IMR-90 (cell line): Measurements from ENCODE around the gene MREG. TPM values are rescaled to one million over a fixed set of nuclear protein-coding genes. Genes with fewer than 3 reads are reported as not detected.

ENCODE experiments used
- ATAC-seq: fragments of 200-7000 bp; cut with Tn5 transposase; 2 replicates; pipeline ENCODE4 v1.9.1; 2020; ENCODE audit warnings: low read depth, mild to moderate bottlenecking, moderate library complexity
- BruUV-seq: library from RNA; stranded (reverse); fragments of 400-500 nt; replicated peaks from 2 replicates; lab custom pipeline; 2021; lab: Mats Ljungman, UMichigan
- CTCF ChIA-PET: fragments of 300-600 bp; formaldehyde crosslinking; extraction: SDS; loops from one replicate; lab custom pipeline; 2021; ENCODE audit warnings: antibody characterized with exemption; lab: Yijun Ruan, JAX
- POLR2A ChIA-PET: fragments of 300-600 bp; sonication (Branson Sonifier 250); formaldehyde crosslinking; loops from one replicate; lab custom pipeline; 2022; ENCODE audit warnings: antibody characterized with exemption; ENCODE audit not compliant: unreplicated experiment; lab: Charles Lee
- DNase-seq: peaks from one replicate; pipeline ENCODE4 v3.0.0; 2013
- H2AFZ ChIP-seq: replicated peaks from 2 replicates; pipeline ENCODE3; 2013; ENCODE audit warnings: low read length, mild to moderate bottlenecking; ENCODE audit not compliant: poor library complexity
- H2AK5ac ChIP-seq: 2 replicates; pipeline ENCODE4 v1.6.1; 2013; ENCODE audit warnings: low read depth, low read length, inconsistent platforms
- H2AK9ac ChIP-seq: replicated peaks from 2 replicates; pipeline ENCODE3; 2013; ENCODE audit warnings: mild to moderate bottlenecking, low read depth, low read length, moderate library complexity; ENCODE audit not compliant: poor library complexity
- H2BK120ac ChIP-seq: 2 replicates; pipeline ENCODE4 v1.6.1; 2013; ENCODE audit warnings: low read depth, low read length, inconsistent platforms
- H2BK15ac ChIP-seq: 3 replicates; pipeline ENCODE4 v1.6.1; 2013; ENCODE audit warnings: low read depth, low read length, inconsistent platforms
- H2BK20ac ChIP-seq: 2 replicates; pipeline ENCODE4 v1.6.1; 2013; ENCODE audit warnings: low read depth, mild to moderate bottlenecking, inconsistent platforms, low read length, moderate library complexity
- H2BK5ac ChIP-seq: 2 replicates; pipeline ENCODE4 v1.6.1; 2013; ENCODE audit warnings: mild to moderate bottlenecking, low read depth, low read length, inconsistent platforms; ENCODE audit not compliant: poor library complexity, severe bottlenecking
- H3K14ac ChIP-seq: replicated peaks from 2 replicates; pipeline ENCODE4 v1.6.1; 2013; ENCODE audit warnings: low read depth, low read length, inconsistent platforms
- H3K18ac ChIP-seq: 2 replicates; pipeline ENCODE4 v1.6.1; 2013; ENCODE audit warnings: low read depth, low read length, control low read depth
- H3K23ac ChIP-seq: 2 replicates; pipeline ENCODE4 v1.6.1; 2013; ENCODE audit warnings: low read depth, low read length, inconsistent platforms
- H3K27ac ChIP-seq: 2 replicates; pipeline ENCODE4 v1.5.1; 2013; ENCODE audit warnings: mild to moderate bottlenecking, control low read depth, low read length; ENCODE audit not compliant: insufficient read depth
- H3K27me3 ChIP-seq: 2 replicates; pipeline ENCODE4 v1.6.1; 2013; ENCODE audit warnings: low read length; ENCODE audit not compliant: control insufficient read depth, insufficient read depth
- H3K36me3 ChIP-seq: 2 replicates; pipeline ENCODE4 v1.6.1; 2013; ENCODE audit warnings: low read length, mixed read lengths; ENCODE audit not compliant: control insufficient read depth, insufficient read depth
- H3K4ac ChIP-seq: 2 replicates; pipeline ENCODE4 v1.6.1; 2013; ENCODE audit warnings: low read depth, low read length, inconsistent platforms
- H3K4me1 ChIP-seq: 2 replicates; pipeline ENCODE4 v1.6.1; 2013; ENCODE audit warnings: low read length, mixed read lengths; ENCODE audit not compliant: control insufficient read depth, insufficient read depth
- H3K4me2 ChIP-seq: 2 replicates; pipeline ENCODE4 v1.6.1; 2013; ENCODE audit warnings: low read depth, mild to moderate bottlenecking, control low read depth, low read length, moderate library complexity
- H3K4me3 ChIP-seq: 2 replicates; pipeline ENCODE4 v1.5.1; 2013; ENCODE audit warnings: low read depth, mild to moderate bottlenecking, control low read depth, low read length, moderate library complexity; ENCODE audit not compliant: insufficient read depth
- H3K56ac ChIP-seq: 2 replicates; pipeline ENCODE4 v1.6.1; 2013; ENCODE audit warnings: low read length, inconsistent platforms; ENCODE audit not compliant: insufficient read depth; ENCODE audit errors: extremely low read depth
- H3K79me1 ChIP-seq, 2 experiments: 2 replicates each; pipeline ENCODE4 v1.6.1; 2013; ENCODE audit warnings: low read length in 2 of 2, inconsistent platforms in 1 of 2, low read depth in 1 of 2
- H3K9ac ChIP-seq: 2 replicates; pipeline ENCODE4 v1.6.1; 2013; ENCODE audit warnings: low read depth, low read length, control low read depth
- H3K9me1 ChIP-seq: 2 replicates; pipeline ENCODE4 v1.6.1; 2013; ENCODE audit warnings: low read length, inconsistent platforms; ENCODE audit not compliant: insufficient read depth
- H3K9me3 ChIP-seq: 2 replicates; pipeline ENCODE4 v1.6.1; 2013; ENCODE audit warnings: low read length; ENCODE audit not compliant: control insufficient read depth, insufficient read depth
- H4K20me1 ChIP-seq: 2 replicates; pipeline ENCODE4 v1.6.1; 2013; ENCODE audit warnings: low read length, inconsistent platforms; ENCODE audit not compliant: insufficient read depth
- H4K5ac ChIP-seq: 2 replicates; pipeline ENCODE4 v1.6.1; 2013; ENCODE audit warnings: mild to moderate bottlenecking, low read depth, low read length, control low read depth
- H4K8ac ChIP-seq, 2 experiments: 2 replicates each; pipeline ENCODE4 v1.6.1; 2013; ENCODE audit warnings: low read depth in 2 of 2, low read length in 2 of 2, control low read depth in 1 of 2, inconsistent platforms in 1 of 2
- H4K91ac ChIP-seq: 2 replicates; pipeline ENCODE4 v1.6.1; 2013; ENCODE audit warnings: low read depth, low read length, inconsistent platforms; ENCODE audit not compliant: insufficient read depth
- BHLHE40 ChIP-seq: fragments of 150-350 bp; IDR thresholded peaks from 2 replicates; pipeline ENCODE4 v1.6.1; 2016; ENCODE audit warnings: mild to moderate bottlenecking, low read depth, low read length
- CEBPB ChIP-seq: IDR thresholded peaks from 2 replicates; pipeline ENCODE4 v1.6.1; 2012; ENCODE audit warnings: low read depth, low read length, improper control_type of control experiment
- CHD1 ChIP-seq: IDR thresholded peaks from 2 replicates; pipeline ENCODE4 v1.6.1; 2012; ENCODE audit warnings: low read depth, low read length, improper control_type of control experiment
- ELK1 ChIP-seq: fragments of 150-350 bp; IDR thresholded peaks from 2 replicates; pipeline ENCODE4 v1.6.1; 2016; ENCODE audit warnings: low read depth, mild to moderate bottlenecking, low read length, moderate library complexity, borderline replicate concordance
- FOS ChIP-seq: fragments of 150-350 bp; IDR thresholded peaks from 2 replicates; pipeline ENCODE4 v1.6.1; 2016; ENCODE audit warnings: low read depth, low read length
- MAFK ChIP-seq: IDR thresholded peaks from 2 replicates; pipeline ENCODE4 v1.6.1; 2012; ENCODE audit warnings: low read depth, low read length, improper control_type of control experiment
- MAZ ChIP-seq: IDR thresholded peaks from 2 replicates; pipeline ENCODE4 v1.6.1; 2012; ENCODE audit warnings: low read depth, mild to moderate bottlenecking, low read length, improper control_type of control experiment, moderate library complexity, borderline replicate concordance
- MXI1 ChIP-seq: IDR thresholded peaks from 2 replicates; pipeline ENCODE4 v1.6.1; 2012; ENCODE audit warnings: low read depth, mild to moderate bottlenecking, low read length, moderate library complexity, borderline replicate concordance
- NFE2L2 ChIP-seq: fragments of 150-350 bp; IDR thresholded peaks from 2 replicates; pipeline ENCODE4 v1.6.1; 2016; ENCODE audit warnings: low read depth, mild to moderate bottlenecking, low read length
- POLR2A ChIP-seq: IDR thresholded peaks from 2 replicates; pipeline ENCODE4 v1.6.1; 2012; ENCODE audit warnings: mild to moderate bottlenecking, low read depth, low read length
- RAD21 ChIP-seq: IDR thresholded peaks from 2 replicates; pipeline ENCODE4 v1.6.1; 2012; ENCODE audit warnings: low read length, improper control_type of control experiment
- RCOR1 ChIP-seq: IDR thresholded peaks from 2 replicates; pipeline ENCODE4 v1.6.1; 2012; ENCODE audit warnings: mild to moderate bottlenecking, low read length, improper control_type of control experiment; ENCODE audit not compliant: insufficient replicate concordance
- RFX5 ChIP-seq: IDR thresholded peaks from 2 replicates; pipeline ENCODE4 v1.8.0; 2012; ENCODE audit warnings: low read depth, mild to moderate bottlenecking, low read length, moderate library complexity
- SMC3 ChIP-seq: fragments of 150-350 bp; IDR thresholded peaks from 2 replicates; pipeline ENCODE4 v1.6.1; 2016; ENCODE audit warnings: low read depth, mild to moderate bottlenecking, antibody characterized with exemption, low read length, moderate library complexity
- USF2 ChIP-seq: fragments of 150-350 bp; IDR thresholded peaks from 2 replicates; pipeline ENCODE4 v1.6.1; 2017; ENCODE audit warnings: mild to moderate bottlenecking, antibody characterized with exemption, low read length, low read depth
- WGBS, 2 experiments: methylation state at CpG; one replicate each; pipeline versions ENCODE4 v1.1.5 to v1.1.7; 2013; ENCODE audit warnings: missing lambda C conversion rate in 2 of 2; ENCODE audit not compliant: insufficient read length in 1 of 2; ENCODE audit errors: extremely low coverage in 2 of 2; 5-methylcytosine and 5-hydroxymethylcytosine counted together
- dilution Hi-C: fragments of 300-500 bp; cut with HindIII; formaldehyde crosslinking; loops from one replicate; pipeline ENCODE4 v1.14.3; 2018; ENCODE audit warnings: low sequenced_read_pairs; ENCODE audit not compliant: unreplicated experiment
- in situ Hi-C: fragments of 300-500 bp; cut with MboI; formaldehyde crosslinking; loops from 3 replicates; pipeline ENCODE4 v1.14.3; 2019; ENCODE audit warnings: low sequenced_read_pairs, inconsistent platforms, mixed read lengths
- intact Hi-C: fragments of 100-400 bp; cut with micrococcal nuclease; formaldehyde crosslinking; loops from 2 replicates; pipeline ENCODE4 v1.10.0; 2022
- polyA plus RNA-seq, 3 experiments: library from polyadenylated mRNA; depleted of rRNA; stranded (reverse); fragments of >200 nt; gene quantifications; 2 replicates each; pipeline ENCODE4 v1.2.3, GENCODE V29; 2012; ENCODE audit warnings: low replicate concordance in 1 of 3
- total RNA-seq: library from RNA; depleted of rRNA; stranded (reverse); fragments of >200 nt; gene quantifications from 2 replicates; pipeline ENCODE4 v1.2.3, GENCODE V29; 2012
- TF ChIP-seq, protein P1 (sequence below): conservative IDR thresholded peaks from 2 replicates; pipeline ENCODE4 v1.5.1; 2012; ENCODE audit warnings: mild to moderate bottlenecking, low read depth, low read length, improper control_type of control experiment

The MREG gene
- total and polyA plus RNA-seq, 2 of the 4 experiments (the other 2 are of a cell fraction) = 1.0 to 1.8 TPM

DNA sequence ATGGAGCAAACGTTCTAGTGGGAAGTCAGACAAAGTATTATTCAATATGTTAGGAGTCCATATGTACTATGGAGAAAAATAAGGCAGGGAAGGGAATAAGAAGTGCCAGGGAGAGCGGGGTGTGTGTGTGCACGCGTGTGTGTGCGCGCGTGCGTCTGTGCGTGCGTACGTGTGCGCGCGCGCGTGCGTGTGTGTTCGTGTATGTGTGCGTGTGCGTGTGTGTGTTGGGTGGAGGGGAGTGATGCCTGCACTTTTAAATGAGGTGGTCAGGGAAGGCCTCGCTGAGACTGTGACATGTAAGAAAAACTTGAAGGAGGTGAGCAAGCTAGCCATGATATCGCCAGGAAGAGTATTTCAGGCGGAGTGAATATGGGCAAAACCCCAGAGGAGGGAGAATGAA is 1.6 kb upstream of the MREG start:
- Histone ChIP-seq H3K4ac (no peak overlapping the region), H3K18ac (no peak overlapping the region), H3K4me2 (no peak overlapping the region), H3K23ac (no peak overlapping the region), H2BK15ac (no peak overlapping the region), H3K36me3 (no peaks in the 10 kb centered on the region), H4K5ac (no peak overlapping the region), H4K20me1 (no peaks in the 10 kb centered on the region), H2BK20ac (no peak overlapping the region), H3K56ac (no peak overlapping the region), H2BK120ac (no peak overlapping the region), H3K9me1 (no peaks in the 10 kb centered on the region), H2AK5ac (no peak overlapping the region), H4K91ac (no peak overlapping the region), H2AK9ac (no peak overlapping the region), H3K4me1 (peaks cover 2% of the 10 kb centered on the region; the same call in 1 of the 2 replicates), H2AFZ (no peak overlapping the region), H3K9me3 (no peaks in the 10 kb centered on the region), H4K8ac (no peak overlapping the region), H2BK5ac (no peak overlapping the region), H3K27ac (no peak overlapping the region), H3K27me3 (no peaks in the 10 kb centered on the region), H3K9ac (no peak overlapping the region), H3K79me1 (no peaks in the 10 kb centered on the region), H3K14ac (no peak overlapping the region), H3K4me3 (no peak overlapping the region)
- 94% methylated on average over 6 of the region's 23 CpGs; no CpG with 5 or more reads in 1 of the 2 experiments for WGBS, 2 experiments
- in situ Hi-C loops = no loop called here
- no peak for DNase-seq
- no peak for ATAC-seq
- TF ChIP-seq USF2 (no peak), ELK1 (no peak), RAD21 (no peak), FOS (no peak), CEBPB (no peak), NFE2L2 (no peak), CHD1 (no peak), BHLHE40 (no peak), SMC3 (no peak), POLR2A (no peak), MAFK (no peak), RFX5 (no peak), MAZ (no peak), RCOR1 (no peak), MXI1 (no peak)
- TF ChIP-seq, protein P1, sequence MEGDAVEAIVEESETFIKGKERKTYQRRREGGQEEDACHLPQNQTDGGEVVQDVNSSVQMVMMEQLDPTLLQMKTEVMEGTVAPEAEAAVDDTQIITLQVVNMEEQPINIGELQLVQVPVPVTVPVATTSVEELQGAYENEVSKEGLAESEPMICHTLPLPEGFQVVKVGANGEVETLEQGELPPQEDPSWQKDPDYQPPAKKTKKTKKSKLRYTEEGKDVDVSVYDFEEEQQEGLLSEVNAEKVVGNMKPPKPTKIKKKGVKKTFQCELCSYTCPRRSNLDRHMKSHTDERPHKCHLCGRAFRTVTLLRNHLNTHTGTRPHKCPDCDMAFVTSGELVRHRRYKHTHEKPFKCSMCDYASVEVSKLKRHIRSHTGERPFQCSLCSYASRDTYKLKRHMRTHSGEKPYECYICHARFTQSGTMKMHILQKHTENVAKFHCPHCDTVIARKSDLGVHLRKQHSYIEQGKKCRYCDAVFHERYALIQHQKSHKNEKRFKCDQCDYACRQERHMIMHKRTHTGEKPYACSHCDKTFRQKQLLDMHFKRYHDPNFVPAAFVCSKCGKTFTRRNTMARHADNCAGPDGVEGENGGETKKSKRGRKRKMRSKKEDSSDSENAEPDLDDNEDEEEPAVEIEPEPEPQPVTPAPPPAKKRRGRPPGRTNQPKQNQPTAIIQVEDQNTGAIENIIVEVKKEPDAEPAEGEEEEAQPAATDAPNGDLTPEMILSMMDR = no peak
- dilution Hi-C loops = no loop called here
- ChIA-PET POLR2A (no interaction called here), CTCF (no interaction called here)
- intact Hi-C loops = no loop called here
- no TSS peak for BruUV-seq
